D721Med (cell line): ENCODE data around the gene TMPRSS9.
"Not testable (repeated sequence)": the region's sequence is repeated elsewhere in the genome, so short reads cannot be mapped to it uniquely, and the experiment has no call there.

Experiments used
- DNase-seq: peaks from one replicate; pipeline ENCODE4 v3.0.0; 2011; ENCODE audit warnings: low spot score; ENCODE audit not compliant: insufficient read length
- FAIRE-seq: peaks from 2 replicates; lab custom pipeline; 2011; peaks lifted over from hg19 to GRCh38; lab: Jason Lieb, UNC
- TF ChIP-seq, protein P1 (sequence below): IDR thresholded peaks from 2 replicates; pipeline ENCODE4 v1.5.1; 2012; ENCODE audit warnings: mild to moderate bottlenecking, control low read depth; ENCODE audit not compliant: insufficient read depth; ENCODE audit errors: missing control alignments

The TMPRSS9 gene

DNA sequence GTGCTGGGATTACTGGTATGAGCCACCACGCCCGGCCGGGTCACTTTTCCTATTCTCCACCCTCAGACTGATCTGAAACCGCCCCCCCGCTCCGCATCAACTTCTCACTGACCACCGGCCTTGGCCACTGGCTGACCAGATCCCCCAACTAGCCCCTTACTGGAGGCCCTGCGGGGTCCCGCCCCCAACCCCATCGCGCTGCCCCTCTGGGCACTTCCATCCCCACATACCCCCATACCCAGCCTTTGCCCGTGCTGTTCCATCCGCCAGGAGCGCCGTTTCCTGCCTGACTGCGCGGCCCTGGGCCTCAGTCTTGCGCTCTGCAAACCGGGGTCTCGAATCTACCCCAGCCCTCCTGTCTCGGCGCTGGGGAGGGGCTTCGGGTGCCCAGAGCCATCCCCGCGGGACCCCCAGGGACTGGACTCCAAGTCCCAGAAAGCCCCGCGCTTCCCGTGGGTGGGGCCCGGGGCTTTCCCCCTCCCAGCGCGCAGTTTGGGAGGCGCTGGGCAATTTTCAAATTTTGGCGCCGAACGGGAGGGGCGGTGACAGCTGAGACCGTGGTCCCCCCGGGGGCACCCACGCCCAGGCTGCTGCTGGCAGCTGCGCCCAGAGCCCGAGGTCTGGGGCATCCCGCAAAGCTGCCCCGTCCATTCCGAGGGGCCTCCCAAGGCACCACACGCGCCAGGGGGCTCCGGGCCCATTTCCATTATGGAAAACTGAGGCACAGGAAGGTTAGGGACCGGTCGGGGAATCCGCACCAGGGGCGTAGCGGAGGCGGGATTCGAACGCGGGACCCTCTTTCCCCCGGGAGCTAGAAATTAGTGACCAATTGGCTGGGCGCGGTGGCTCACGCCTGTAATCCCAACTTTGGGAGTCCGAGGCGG lies 101.9 kb downstream of the TMPRSS9 start:
- FAIRE-seq (no peak), DNase-seq (peak; percentile 68)
- TF ChIP-seq, protein P1, sequence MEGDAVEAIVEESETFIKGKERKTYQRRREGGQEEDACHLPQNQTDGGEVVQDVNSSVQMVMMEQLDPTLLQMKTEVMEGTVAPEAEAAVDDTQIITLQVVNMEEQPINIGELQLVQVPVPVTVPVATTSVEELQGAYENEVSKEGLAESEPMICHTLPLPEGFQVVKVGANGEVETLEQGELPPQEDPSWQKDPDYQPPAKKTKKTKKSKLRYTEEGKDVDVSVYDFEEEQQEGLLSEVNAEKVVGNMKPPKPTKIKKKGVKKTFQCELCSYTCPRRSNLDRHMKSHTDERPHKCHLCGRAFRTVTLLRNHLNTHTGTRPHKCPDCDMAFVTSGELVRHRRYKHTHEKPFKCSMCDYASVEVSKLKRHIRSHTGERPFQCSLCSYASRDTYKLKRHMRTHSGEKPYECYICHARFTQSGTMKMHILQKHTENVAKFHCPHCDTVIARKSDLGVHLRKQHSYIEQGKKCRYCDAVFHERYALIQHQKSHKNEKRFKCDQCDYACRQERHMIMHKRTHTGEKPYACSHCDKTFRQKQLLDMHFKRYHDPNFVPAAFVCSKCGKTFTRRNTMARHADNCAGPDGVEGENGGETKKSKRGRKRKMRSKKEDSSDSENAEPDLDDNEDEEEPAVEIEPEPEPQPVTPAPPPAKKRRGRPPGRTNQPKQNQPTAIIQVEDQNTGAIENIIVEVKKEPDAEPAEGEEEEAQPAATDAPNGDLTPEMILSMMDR: no peak

DNA sequence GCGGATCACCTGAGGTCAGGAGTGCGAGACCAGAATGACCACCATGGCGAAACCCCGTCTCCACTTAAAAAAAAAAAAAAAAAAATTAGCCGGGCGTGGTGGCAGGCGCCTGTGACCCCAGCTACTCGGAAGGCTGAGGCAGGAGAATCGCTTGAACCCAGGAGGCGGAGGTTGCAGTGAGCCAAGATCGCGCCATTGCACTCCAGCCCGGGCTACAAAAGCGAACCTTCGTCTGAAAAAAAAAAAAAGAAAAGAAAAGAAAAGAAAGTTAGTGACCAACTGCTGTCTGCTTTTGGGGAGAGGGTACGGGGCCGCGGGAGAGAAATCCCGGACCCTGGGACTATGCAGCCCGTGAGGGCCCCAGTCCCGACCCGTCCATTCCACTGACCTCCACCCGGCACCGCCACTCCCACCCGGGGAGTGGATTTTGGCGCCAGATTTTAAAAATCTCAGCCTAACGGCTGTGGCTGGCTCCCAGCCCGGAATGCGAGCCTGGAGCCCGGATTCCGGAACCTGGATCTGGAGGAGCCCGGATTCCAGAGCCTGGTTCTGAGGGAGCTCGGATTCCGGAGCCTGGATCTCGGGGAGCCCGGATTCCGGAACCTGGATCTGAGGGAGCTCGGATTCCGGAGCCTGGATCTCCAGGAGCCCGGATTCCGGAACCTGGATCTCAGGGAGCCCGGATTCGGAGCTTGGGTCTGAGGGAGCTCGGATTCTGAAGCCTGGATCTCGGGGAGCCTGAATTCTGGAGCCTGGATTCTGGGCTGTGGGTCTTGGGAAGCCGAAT lies 102.8 kb downstream of the TMPRSS9 start:
- DNase-seq (peak; percentile 58), FAIRE-seq (no peak)
- TF ChIP-seq, protein P1: no peak

DNA sequence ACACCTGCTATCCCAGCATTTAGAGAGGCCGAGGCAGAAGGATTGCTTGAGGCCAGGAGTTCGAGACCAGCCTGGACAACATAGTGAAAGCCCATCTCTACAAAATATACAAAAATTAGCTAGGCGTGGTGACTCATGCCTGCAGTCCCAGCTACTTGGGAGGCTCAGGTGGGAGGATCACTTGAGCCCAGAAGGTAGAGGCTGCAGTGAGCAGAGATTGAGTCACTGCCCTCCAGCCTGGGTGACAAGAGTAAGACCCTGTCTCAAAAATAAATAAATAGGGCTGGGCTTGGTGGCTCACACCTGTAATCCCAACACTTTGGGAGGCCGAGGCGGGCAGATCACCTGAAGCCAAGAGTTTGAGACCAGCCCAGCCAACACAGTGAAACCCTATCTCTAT lies 103.6 kb downstream of the TMPRSS9 start:
- FAIRE-seq, DNase-seq: not testable (repeated sequence)

DNA sequence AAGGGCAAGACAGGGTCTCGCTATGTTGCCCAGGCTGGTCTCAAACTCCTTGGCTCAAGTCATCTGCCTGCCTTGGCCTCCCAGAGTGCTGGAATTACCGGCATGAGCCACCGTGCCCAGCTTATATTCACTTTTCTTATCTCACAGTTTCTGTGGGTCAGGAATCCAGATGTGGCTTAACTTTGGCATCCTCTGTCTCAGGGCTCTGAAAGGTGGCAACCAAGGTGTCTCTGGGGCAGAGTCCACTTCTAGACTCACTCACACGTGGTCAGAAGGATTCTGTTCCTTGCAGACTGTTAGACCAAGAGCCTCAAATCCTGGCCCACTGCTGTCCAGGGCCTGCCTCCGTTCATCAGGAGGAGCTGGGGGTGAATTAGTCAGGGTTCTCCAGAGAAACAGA lies 104.3 kb downstream of the TMPRSS9 start:
- FAIRE-seq (no peak), DNase-seq (no peak)
- TF ChIP-seq, protein P1: no peak

DNA sequence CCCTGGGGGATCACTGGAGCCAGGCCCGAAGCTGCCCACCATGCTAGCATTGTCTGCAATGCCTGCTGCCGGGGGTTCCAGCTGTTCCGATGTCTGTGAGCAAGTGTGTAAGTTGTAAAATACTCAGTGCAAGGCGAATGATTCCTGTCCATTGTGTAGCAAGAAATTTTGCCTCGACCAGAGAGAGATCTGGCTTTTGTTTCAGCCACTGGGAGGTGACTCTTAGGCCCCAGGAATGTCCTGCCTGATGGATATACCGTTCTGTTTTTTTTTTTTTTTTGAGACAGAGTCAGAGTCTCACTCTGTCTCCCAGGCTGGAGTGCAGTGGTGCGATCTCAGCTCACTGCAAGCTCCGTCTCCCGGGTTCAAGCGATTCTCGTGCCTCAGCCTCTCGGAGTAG lies 108.5 kb downstream of the TMPRSS9 start:
- no peak for FAIRE-seq
- DNase-seq: no peak
- TF ChIP-seq, protein P1: no peak

DNA sequence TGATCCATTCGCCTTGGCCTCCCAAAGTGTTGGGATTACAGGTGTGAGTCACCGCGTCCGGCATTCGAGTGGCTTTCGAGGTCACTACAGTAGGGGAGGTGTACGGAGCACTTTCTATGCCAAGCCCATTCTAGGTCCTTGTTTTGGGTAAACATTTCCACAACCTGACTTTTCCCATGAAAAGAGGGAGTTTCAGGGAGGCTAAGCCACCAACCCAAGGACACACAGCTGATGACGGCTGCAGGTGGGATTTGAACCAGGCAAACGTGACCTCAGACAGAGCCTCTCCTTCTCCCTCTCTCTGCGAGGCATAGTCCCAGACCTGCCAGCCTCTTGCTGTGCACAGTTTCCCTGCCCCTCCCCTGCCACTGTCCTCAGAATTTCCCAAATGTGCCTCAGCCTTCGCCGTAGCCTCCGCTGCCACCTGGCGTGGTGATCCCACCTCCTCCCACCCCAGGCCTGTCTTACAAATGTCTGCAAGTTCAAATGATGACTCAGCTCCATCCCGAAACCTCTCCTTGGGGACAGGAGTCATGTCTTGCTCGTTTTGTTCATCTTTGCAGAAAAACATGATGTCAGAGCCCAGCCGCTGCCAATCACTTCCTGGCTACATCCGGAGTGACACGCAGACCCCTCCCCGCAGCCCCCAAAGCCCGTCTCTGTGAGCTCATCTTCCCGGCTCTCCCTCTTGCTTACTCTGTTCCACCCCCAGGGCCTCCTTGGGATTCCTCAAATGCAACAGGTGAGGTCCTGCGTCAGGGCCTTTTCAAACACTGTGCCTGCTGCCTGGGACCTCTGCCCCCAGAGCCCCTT lies 109.2 kb downstream of the TMPRSS9 start:
- FAIRE-seq (no peak), DNase-seq (no peak)
- TF ChIP-seq, protein P1: no peak

DNA sequence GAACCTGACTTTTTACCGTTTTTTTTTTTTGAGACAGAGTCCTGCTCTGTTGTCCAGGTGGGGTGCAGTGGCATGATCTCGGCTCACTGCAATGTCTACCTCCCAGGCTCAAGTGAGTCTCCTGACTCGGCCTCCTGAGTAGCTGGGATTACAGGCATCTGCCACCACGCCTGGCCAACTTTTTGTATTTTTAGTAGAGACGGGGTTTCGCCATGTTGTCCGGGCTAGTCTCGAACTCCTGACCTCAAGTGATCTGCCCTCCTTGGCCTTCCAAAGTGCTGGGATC lies 109.8 kb downstream of the TMPRSS9 start:
- not testable (repeated sequence) for DNase-seq, FAIRE-seq
